Brain microvascular endothelial cell (primary cell): ENCODE measurements around the gene CARD19.

ENCODE experiments used
- DNase-seq: peaks from one replicate; pipeline ENCODE4 v3.0.0-alpha.2; 2020
- H3K27ac ChIP-seq: fragments of 250-450 bp; sonication (Bioruptor Pico); 2 replicates; pipeline ENCODE4 v1.5.1; 2020; ENCODE audit warnings: mild to moderate bottlenecking, moderate library complexity
- H3K27me3 ChIP-seq: fragments of 250-450 bp; sonication (Bioruptor Pico); replicated peaks from 2 replicates; pipeline ENCODE4 v1.5.1; 2020; ENCODE audit warnings: mild to moderate bottlenecking
- H3K36me3 ChIP-seq: fragments of 250-450 bp; sonication (Bioruptor Pico); replicated peaks from 2 replicates; pipeline ENCODE4 v1.5.1; 2020; ENCODE audit warnings: mild to moderate bottlenecking
- H3K4me3 ChIP-seq: 2 replicates; pipeline ENCODE4 v1.5.1; 2011; ENCODE audit warnings: low read depth, mild to moderate bottlenecking, control low read depth, low read length, moderate library complexity
- in situ Hi-C: cut with HindIII; loops from 2 replicates; pipeline ENCODE4 v1.10.0; 2017; ENCODE audit warnings: low sequenced_read_pairs, low pct_ligation_motif_present
- TF ChIP-seq, protein P1 (sequence below): IDR thresholded peaks from 2 replicates; pipeline ENCODE4 v1.5.1; 2011; ENCODE audit warnings: low read depth, mild to moderate bottlenecking, moderate library complexity, low read length, control low read depth, inconsistent platforms; ENCODE audit errors: missing control alignments

CARD19 gene, protein sequence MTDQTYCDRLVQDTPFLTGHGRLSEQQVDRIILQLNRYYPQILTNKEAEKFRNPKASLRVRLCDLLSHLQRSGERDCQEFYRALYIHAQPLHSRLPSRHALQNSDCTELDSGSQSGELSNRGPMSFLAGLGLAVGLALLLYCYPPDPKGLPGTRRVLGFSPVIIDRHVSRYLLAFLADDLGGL

DNA sequence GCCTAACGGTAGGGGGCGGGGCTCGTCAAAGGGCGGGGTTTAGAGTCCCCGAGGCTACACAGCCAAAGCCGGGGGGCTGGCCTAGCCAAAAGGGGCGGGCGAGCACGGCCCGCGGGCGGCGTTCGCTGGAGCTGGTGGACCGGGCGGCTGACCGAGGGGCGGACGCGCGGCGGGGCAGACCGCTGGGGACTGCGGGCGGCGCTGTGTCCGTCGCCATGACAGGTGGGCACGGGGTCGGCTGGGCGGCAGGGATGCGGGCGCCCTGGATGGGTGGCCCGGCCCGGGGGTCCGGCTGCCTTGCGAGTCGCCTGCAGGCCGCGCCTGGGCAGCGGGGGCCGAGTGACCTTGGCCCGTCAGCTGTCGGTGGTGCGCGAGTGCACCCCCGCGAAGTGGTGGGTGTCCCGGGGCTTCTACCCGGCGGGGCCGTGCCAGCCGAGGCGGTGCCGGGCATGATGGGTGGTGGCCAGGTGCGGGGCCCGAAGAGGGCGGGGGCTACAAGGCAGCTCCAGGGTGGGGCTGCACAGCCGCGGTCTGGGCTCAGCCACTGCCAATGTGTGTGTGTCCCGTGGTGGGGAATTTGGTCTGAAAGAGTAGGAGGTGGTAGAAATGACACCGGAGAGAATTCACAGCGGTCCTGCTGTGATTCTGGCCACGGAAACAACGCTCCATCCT is at the start of gene CARD19:
Gene CARD19, plus strand, starts transcription at position 87 of the 672 bp plus-strand sequence. Its CDS starts 129 bp downstream, at position 216.
- Histone ChIP-seq H3K36me3 (no peaks in the 10 kb centered on the region), H3K4me3 (peak within 1 kb of the TSS; percentile 66), H3K27me3 (no peaks in the 10 kb centered on the region), H3K27ac (peak within 1 kb of the TSS; percentile 74)
- in situ Hi-C loops: no loop called here
- DNase-seq: no peak
- TF ChIP-seq, protein P1, sequence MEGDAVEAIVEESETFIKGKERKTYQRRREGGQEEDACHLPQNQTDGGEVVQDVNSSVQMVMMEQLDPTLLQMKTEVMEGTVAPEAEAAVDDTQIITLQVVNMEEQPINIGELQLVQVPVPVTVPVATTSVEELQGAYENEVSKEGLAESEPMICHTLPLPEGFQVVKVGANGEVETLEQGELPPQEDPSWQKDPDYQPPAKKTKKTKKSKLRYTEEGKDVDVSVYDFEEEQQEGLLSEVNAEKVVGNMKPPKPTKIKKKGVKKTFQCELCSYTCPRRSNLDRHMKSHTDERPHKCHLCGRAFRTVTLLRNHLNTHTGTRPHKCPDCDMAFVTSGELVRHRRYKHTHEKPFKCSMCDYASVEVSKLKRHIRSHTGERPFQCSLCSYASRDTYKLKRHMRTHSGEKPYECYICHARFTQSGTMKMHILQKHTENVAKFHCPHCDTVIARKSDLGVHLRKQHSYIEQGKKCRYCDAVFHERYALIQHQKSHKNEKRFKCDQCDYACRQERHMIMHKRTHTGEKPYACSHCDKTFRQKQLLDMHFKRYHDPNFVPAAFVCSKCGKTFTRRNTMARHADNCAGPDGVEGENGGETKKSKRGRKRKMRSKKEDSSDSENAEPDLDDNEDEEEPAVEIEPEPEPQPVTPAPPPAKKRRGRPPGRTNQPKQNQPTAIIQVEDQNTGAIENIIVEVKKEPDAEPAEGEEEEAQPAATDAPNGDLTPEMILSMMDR: no peak

DNA sequence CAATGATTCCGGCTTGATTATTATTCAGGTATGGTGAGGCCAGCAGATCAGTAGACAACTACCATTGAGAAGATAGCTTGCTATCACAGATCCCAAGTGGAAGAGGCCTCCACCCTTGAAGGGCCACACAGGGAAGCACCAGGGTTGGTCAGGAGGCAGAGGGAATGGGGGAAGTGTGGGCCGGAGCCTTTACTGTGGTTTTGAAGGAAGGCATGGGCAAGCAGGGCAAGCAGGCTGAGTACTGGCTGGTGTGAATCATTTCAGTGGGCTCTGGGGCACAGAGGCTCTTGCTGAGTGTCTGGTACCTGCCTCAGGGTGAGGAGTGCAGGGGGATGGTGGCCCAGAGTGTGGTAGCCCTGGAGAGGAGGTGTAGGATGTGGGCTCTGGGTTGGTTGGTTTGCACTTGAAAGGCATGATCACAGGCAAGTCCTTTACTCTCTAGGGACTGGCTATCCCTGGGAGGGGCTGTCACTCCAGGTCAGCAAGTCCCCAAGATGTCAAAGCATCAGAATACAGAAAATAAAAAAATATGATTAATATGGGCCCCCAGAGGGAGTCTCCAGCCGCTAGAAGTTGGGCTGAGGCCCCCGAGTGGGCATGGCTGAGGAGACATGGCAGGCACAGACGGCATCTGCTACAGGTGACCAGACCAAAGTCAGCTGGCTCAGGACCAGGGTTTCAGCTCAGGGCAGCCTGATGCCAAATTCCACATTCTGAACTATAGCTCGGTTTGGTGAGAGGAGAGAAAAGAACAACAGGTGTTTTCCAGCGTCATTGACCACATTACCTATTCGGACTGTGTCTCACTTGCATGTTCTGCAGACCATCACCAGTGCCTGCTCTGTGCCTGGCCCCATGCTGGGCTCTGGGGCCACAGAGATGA is 47.2 kb upstream of the CARD19 start:
- in situ Hi-C loops: no loop called here
- H3K27ac ChIP-seq: no peak overlapping the region
- DNase-seq: no peak
- H3K36me3 ChIP-seq: no peaks in the 10 kb centered on the region
- TF ChIP-seq, protein P1: no peak
- no peaks in the 10 kb centered on the region for H3K27me3 ChIP-seq
- H3K4me3 ChIP-seq: no peak overlapping the region

DNA sequence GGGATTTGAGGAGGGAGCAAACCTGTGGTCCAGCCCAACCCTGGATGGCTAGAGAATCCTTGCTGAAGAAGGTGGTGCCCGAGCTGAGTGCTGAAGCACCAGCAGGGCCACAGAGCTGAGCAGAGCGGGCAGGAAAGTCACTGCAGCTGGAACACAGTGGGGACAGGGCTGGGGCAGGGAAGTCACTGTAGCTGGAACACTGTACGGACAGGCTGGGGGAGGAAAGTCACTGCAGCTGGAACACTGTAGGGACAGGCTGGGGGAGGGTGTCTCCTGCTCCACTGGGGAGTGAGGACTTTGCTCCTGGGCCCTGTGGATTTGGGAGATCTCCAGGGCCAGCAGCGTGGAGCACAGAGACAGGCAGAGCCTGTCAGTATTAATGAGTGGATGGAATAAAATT is 46.5 kb upstream of the CARD19 start:
- no peaks in the 10 kb centered on the region for H3K27me3 ChIP-seq
- no peak overlapping the region for H3K27ac ChIP-seq
- DNase-seq: no peak
- TF ChIP-seq, protein P1: no peak
- H3K4me3 ChIP-seq: no peak overlapping the region
- H3K36me3 ChIP-seq: no peaks in the 10 kb centered on the region
- in situ Hi-C loops: no loop called here

DNA sequence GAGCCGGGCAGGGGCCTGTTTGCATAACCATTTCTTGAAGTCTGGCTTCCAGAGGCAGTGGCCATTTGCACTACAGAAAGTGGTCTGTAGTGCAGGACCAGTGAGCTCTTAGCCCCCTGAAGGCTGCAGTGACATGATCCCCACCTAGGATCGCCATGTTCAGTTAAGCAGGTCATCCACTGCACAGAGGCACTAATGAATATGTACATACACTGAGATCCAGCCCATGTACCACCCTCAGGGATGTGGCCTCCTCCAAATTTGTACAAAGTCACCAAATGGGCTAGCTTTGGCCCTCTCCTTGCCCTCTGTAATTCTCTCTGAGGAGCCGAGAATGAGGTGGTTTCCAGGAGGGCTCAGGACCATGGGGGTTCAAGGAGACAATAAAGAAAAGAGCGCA is 45.8 kb upstream of the CARD19 start:
- H3K4me3 ChIP-seq: no peak overlapping the region
- no peak for DNase-seq
- H3K27me3 ChIP-seq: no peaks in the 10 kb centered on the region
- no peak overlapping the region for H3K27ac ChIP-seq
- in situ Hi-C loops: no loop called here
- TF ChIP-seq, protein P1: no peak
- H3K36me3 ChIP-seq: no peaks in the 10 kb centered on the region

DNA sequence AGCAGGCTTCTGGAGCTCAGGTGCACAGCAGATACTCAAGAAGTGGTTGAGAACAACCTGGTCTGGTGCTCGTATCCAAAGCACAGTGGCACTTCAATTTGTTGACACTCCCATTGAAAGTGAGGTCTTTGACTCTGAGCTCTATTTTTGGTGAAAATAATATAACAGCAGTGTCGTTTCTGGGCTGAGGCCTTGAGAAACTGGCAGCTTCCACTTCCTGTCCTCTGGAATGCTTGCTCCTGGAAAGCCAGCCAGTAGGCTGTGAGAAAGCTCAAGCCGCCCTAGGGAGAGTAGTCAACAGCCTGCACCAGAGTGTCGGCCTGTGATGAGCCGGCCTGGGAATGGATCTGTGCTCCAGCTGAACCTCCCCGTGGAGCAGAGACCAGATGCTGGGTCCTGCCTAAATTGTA is 44.3 kb upstream of the CARD19 start:
- H3K27ac ChIP-seq: no peak overlapping the region
- H3K36me3 ChIP-seq: no peaks in the 10 kb centered on the region
- H3K27me3 ChIP-seq: no peaks in the 10 kb centered on the region
- TF ChIP-seq, protein P1: no peak
- in situ Hi-C loops: no loop called here
- peak; percentile 15 for DNase-seq
- no peak overlapping the region for H3K4me3 ChIP-seq
